ENCODE results near the gene GPR153.

Gene GPR153

DNA sequence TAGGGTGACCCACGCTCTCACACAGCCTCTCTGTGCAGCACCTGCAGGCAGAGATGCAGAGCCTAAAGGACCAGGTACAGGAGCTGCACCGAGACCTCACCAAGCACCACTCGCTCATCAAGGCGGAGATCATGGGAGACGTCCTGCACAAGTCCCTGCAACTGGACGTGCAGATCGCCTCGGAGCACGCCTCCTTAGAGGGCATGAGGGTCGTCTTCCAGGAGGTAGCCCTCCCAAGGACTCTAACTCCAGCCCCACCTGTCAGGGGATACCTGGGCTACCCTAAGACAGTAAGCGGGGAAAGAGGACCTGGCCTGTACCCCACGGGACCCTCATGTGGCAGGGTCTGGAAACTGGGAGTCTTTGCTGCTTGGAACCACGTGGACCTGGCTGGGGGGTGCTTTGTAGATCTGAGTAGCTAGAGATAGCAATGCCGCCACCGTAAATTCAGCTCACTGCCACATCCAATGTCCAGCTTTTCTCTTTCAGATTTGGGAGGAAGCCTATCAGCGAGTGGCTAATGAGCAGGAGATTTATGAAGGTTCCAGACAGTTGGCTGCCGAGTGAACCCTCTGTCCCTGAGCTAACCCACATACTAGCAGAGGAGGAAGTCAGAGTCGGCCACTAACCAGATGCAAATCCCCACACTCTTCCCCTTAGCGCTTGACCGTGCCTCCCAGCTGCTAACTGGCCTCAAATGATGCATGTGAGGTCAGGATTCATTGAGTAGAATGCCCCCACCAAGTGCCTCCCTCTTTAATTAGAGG, 48.5 kb downstream of the GPR153 start:
- Histone ChIP-seq H3K9ac (ENCODE audit: insufficient read length) (no peak overlapping the region), H3K9me3 (ENCODE audit: low read depth, low read length) (no peaks in the 10 kb centered on the region), H3K27ac (no peak overlapping the region), H3K4me3 (no peak overlapping the region), H3K36me3 (ENCODE audit: insufficient read depth, low read length) (no peaks in the 10 kb centered on the region)
- no peak for DNase-seq (ENCODE audit: low read depth, low spot score)
- TF ChIP-seq EZH2 (IDR thresholded peaks at IDR 0.05) (no peak), FOXP2 (optimal IDR thresholded peaks at IDR 0.05; ENCODE audit: control extremely low read depth, extremely low read length, insufficient read depth) (no peak), POLR2AphosphoS5 (IDR thresholded peaks at IDR 0.05; ENCODE audit: borderline replicate concordance, low read depth, low read length) (no peak)

GRCh38 chr1:6211731-6212130, 49.2 kb downstream of the GPR153 start:
- Histone ChIP-seq H3K27ac (no peak overlapping the region), H3K36me3 (ENCODE audit: insufficient read depth, low read length) (no peaks in the 10 kb centered on the region), H3K9ac (ENCODE audit: insufficient read length) (no peak overlapping the region), H3K9me3 (ENCODE audit: low read depth, low read length) (no peaks in the 10 kb centered on the region), H3K4me3 (no peak overlapping the region)
- no peak for DNase-seq (ENCODE audit: low read depth, low spot score)
- TF ChIP-seq FOXP2 (optimal IDR thresholded peaks at IDR 0.05; ENCODE audit: control extremely low read depth, extremely low read length, insufficient read depth) (no peak), EZH2 (IDR thresholded peaks at IDR 0.05) (no peak), POLR2AphosphoS5 (IDR thresholded peaks at IDR 0.05; ENCODE audit: borderline replicate concordance, low read depth, low read length) (no peak)

DNA sequence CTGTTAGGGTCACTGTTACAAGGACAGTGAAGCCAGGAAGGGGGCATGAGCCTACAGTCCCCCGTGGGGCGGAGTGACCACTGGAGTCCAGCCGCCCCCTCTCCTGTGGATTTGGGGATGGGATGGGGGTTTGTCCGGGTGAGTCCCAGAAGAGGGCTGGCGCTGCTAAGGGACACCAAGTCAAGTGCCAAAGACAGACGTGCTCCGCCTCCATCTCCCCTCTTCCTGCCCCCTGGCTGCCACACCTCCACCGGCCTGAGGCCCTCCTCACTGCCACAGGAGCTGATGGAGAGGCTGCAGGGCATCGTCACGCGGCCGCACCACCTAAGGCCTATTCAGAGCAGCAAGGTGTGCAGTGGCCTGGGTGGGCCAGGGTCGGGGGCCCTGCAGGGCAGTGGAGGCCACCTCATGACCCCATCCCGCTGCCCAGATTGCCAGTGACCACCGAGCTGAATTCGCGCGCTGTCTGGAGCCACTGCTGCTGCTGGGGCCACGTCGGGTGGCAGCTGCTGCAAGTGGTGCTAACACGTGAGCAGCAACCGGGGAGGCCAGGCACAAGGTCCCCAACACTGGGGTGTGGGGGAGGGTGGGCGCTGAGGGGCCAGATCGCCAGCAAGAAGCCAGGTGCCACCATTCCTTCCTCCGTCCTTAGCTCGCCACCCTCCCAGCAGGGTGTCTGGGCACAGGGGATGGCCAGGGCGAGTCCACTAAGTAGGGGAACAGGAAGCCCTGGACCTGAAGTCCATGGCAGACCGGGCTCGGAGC, 50.1 kb downstream of the GPR153 start:
- no peak for DNase-seq (ENCODE audit: low read depth, low spot score)
- H3K9ac ChIP-seq (ENCODE audit: insufficient read length), result no peak overlapping the region
- no peak for TF ChIP-seq EZH2 (IDR thresholded peaks at IDR 0.05)
- no peak for TF ChIP-seq POLR2AphosphoS5 (IDR thresholded peaks at IDR 0.05; ENCODE audit: borderline replicate concordance, low read depth, low read length)
- no peak for TF ChIP-seq FOXP2 (optimal IDR thresholded peaks at IDR 0.05; ENCODE audit: control extremely low read depth, extremely low read length, insufficient read depth)
- H3K4me3 ChIP-seq, result no peak overlapping the region
- H3K36me3 ChIP-seq (ENCODE audit: insufficient read depth, low read length), result no peaks in the 10 kb centered on the region
- H3K27ac ChIP-seq, result no peak overlapping the region
- H3K9me3 ChIP-seq (ENCODE audit: low read depth, low read length), result no peaks in the 10 kb centered on the region

DNA sequence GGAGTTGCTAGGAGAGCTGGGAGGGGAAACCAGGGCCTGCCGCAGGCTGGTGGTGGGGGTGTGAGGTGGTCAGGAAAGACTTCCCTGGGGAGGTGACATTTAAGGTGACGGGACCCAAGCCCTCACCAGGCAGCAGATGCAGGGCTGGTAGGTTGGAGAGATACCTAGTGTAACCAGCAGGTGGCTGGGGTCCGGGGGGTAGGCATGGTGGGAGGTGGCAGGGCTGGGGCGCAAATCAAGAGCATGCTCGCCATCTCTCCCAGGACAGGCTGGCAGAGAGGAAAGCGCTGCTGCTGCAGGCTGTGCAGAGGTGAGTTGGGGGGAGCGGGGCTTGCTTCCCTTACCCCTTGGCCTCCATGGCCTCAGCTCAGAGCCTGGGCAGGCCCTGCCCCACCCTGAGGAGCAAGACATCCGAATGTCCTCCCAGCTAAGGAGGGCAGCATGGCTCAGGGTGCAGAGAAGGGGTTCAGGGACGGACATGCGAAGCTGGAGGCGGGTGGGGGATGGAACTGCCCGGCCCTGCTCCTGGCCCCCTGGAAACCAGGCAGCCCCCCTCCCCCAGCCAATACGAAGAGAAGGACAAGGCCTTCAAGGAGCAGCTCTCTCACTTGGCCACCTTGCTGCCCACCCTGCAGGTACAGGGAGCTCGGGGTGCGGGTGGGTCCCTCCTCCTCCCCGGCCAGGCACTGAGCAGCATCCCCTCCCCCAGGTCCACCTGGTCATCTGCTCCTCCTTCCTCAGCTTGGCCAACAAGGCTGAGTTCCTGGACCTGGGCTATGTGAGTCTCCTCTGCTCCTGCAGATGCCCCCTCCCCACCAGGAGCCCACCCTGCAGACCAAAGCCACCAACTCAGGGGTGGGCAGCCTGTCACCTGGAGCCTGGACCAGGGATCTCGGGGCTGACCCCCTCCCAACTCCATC, 51.0 kb downstream of the GPR153 start:
- DNase-seq (ENCODE audit: low read depth, low spot score), result no peak
- H3K9me3 ChIP-seq (ENCODE audit: low read depth, low read length), result no peaks in the 10 kb centered on the region
- H3K27ac ChIP-seq, result no peak overlapping the region
- H3K9ac ChIP-seq (ENCODE audit: insufficient read length), result no peak overlapping the region
- TF ChIP-seq POLR2AphosphoS5 (IDR thresholded peaks at IDR 0.05; ENCODE audit: borderline replicate concordance, low read depth, low read length), result no peak
- no peak for TF ChIP-seq FOXP2 (optimal IDR thresholded peaks at IDR 0.05; ENCODE audit: control extremely low read depth, extremely low read length, insufficient read depth)
- TF ChIP-seq EZH2 (IDR thresholded peaks at IDR 0.05), result no peak
- H3K4me3 ChIP-seq, result no peak overlapping the region
- no peaks in the 10 kb centered on the region for H3K36me3 ChIP-seq (ENCODE audit: insufficient read depth, low read length)

- DNase-seq (ENCODE audit: low read depth, low spot score), result no peak
- H3K9ac ChIP-seq (ENCODE audit: insufficient read length), result no peak overlapping the region
- H3K36me3 ChIP-seq (ENCODE audit: insufficient read depth, low read length), result no peaks in the 10 kb centered on the region
- H3K4me3 ChIP-seq, result no peak overlapping the region
- TF ChIP-seq POLR2AphosphoS5 (IDR thresholded peaks at IDR 0.05; ENCODE audit: borderline replicate concordance, low read depth, low read length) (no peak), EZH2 (IDR thresholded peaks at IDR 0.05) (no peak), FOXP2 (optimal IDR thresholded peaks at IDR 0.05; ENCODE audit: control extremely low read depth, extremely low read length, insufficient read depth) (no peak)
- no peaks in the 10 kb centered on the region for H3K9me3 ChIP-seq (ENCODE audit: low read depth, low read length)
- no peak overlapping the region for H3K27ac ChIP-seq
These were observed 51.9 kb downstream of the GPR153 start for GRCh38 chr1:6208723-6209660.

GRCh38 chr1:6207921-6208320, 53.0 kb downstream of the GPR153 start:
- Histone ChIP-seq H3K27ac (no peak overlapping the region), H3K4me3 (no peak overlapping the region), H3K9ac (ENCODE audit: insufficient read length) (no peak overlapping the region), H3K36me3 (ENCODE audit: insufficient read depth, low read length) (no peaks in the 10 kb centered on the region), H3K9me3 (ENCODE audit: low read depth, low read length) (no peaks in the 10 kb centered on the region)
- no peak for TF ChIP-seq FOXP2 (optimal IDR thresholded peaks at IDR 0.05; ENCODE audit: control extremely low read depth, extremely low read length, insufficient read depth)
- TF ChIP-seq EZH2 (IDR thresholded peaks at IDR 0.05), result no peak
- no peak for TF ChIP-seq POLR2AphosphoS5 (IDR thresholded peaks at IDR 0.05; ENCODE audit: borderline replicate concordance, low read depth, low read length)
- DNase-seq (ENCODE audit: low read depth, low spot score), result no peak
